Measurements from ENCODE around the gene SCP2.
A peak's percentile ranks its signal among the peaks of the same experiment; 100 is the strongest.

Gene SCP2

DNA sequence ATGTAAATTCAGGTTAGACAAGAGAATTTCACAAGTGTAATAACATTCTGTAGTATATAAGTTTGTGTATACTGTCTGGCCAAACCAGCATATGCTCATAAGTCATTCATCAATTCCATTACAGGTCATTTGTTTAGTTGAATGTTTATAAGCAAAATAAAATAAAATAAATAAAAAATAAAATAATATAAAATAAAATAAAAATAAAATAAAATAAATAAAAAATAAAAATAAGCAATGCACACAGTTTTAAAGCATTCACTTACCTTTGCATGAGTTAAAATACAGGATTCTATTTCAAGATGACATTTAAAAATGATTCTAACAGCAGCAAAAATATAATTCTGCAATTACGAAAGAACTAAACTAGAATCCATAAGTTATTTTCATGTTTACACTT, 144.8 kb downstream of the SCP2 start:
- H3K27me3 ChIP-seq (ENCODE audit: insufficient read depth, low read depth, severe bottlenecking) = no peaks in the 10 kb centered on the region
- no peak overlapping the region for H3K4me3 ChIP-seq (ENCODE audit: low read depth, low read length)
- H3K9me3 ChIP-seq (ENCODE audit: severe bottlenecking) = no peaks in the 10 kb centered on the region
- H3K36me3 ChIP-seq = no peaks in the 10 kb centered on the region
- TF ChIP-seq, protein P1, sequence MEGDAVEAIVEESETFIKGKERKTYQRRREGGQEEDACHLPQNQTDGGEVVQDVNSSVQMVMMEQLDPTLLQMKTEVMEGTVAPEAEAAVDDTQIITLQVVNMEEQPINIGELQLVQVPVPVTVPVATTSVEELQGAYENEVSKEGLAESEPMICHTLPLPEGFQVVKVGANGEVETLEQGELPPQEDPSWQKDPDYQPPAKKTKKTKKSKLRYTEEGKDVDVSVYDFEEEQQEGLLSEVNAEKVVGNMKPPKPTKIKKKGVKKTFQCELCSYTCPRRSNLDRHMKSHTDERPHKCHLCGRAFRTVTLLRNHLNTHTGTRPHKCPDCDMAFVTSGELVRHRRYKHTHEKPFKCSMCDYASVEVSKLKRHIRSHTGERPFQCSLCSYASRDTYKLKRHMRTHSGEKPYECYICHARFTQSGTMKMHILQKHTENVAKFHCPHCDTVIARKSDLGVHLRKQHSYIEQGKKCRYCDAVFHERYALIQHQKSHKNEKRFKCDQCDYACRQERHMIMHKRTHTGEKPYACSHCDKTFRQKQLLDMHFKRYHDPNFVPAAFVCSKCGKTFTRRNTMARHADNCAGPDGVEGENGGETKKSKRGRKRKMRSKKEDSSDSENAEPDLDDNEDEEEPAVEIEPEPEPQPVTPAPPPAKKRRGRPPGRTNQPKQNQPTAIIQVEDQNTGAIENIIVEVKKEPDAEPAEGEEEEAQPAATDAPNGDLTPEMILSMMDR (IDR thresholded peaks at IDR 0.05; ENCODE audit: low read depth, low read length) = no peak
- no peak overlapping the region for H3K27ac ChIP-seq
- DNase-seq = no peak

DNA sequence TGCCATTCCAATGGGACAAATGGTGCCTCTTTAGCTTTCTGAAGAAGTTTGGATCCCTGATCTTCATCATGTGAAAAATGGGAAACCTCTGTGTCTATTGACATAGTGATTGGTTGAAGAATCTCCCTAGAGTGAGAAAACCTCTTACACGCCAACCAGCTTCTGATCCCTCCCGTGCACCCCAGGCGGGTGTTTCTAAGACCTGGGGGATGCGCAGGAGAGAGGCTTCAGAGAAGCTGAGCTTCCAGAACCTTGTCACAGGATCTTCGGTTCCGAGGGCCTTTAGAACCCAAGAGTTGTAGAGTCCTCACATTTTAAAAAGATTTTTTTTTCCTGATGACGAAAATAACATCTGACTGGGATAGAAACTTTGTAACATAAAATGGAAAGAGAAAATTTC, 146.2 kb downstream of the SCP2 start:
- DNase-seq = peak; percentile 4
- Histone ChIP-seq H3K27me3 (ENCODE audit: insufficient read depth, low read depth, severe bottlenecking) (no peaks in the 10 kb centered on the region), H3K4me3 (ENCODE audit: low read depth, low read length) (no peak overlapping the region), H3K36me3 (no peaks in the 10 kb centered on the region), H3K27ac (peak overlapping the region; percentile 81), H3K9me3 (ENCODE audit: severe bottlenecking) (no peaks in the 10 kb centered on the region)
- TF ChIP-seq, protein P1 (IDR thresholded peaks at IDR 0.05; ENCODE audit: low read depth, low read length) = no peak

DNA sequence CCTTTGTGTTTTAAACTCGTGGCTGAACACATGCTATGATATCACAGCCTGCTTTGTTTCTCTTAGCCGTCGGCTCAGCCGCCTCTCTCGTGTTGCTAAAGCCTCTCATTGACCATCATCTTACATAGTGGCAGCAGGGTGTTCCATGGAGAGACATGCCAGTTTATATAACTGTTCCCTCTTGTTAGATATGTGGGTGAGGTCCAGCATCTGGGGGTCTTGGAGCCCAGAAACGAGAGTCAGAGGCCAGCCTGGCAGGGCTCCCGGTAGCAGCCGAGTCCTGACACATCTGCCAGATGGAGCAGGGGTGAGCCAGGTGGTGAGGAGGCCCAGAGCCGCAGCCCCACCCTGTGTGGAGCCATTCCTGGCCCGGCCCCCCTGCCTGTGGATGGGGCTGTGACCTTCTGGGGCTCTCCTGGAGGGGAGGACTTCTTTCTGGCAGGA, 146.8 kb downstream of the SCP2 start:
- Histone ChIP-seq H3K27ac (peak overlapping the region; percentile 81), H3K36me3 (no peaks in the 10 kb centered on the region), H3K27me3 (ENCODE audit: insufficient read depth, low read depth, severe bottlenecking) (no peaks in the 10 kb centered on the region), H3K4me3 (ENCODE audit: low read depth, low read length) (no peak overlapping the region), H3K9me3 (ENCODE audit: severe bottlenecking) (no peaks in the 10 kb centered on the region)
- TF ChIP-seq, protein P1 (IDR thresholded peaks at IDR 0.05; ENCODE audit: low read depth, low read length) = no peak
- DNase-seq = peak; percentile 84

DNA sequence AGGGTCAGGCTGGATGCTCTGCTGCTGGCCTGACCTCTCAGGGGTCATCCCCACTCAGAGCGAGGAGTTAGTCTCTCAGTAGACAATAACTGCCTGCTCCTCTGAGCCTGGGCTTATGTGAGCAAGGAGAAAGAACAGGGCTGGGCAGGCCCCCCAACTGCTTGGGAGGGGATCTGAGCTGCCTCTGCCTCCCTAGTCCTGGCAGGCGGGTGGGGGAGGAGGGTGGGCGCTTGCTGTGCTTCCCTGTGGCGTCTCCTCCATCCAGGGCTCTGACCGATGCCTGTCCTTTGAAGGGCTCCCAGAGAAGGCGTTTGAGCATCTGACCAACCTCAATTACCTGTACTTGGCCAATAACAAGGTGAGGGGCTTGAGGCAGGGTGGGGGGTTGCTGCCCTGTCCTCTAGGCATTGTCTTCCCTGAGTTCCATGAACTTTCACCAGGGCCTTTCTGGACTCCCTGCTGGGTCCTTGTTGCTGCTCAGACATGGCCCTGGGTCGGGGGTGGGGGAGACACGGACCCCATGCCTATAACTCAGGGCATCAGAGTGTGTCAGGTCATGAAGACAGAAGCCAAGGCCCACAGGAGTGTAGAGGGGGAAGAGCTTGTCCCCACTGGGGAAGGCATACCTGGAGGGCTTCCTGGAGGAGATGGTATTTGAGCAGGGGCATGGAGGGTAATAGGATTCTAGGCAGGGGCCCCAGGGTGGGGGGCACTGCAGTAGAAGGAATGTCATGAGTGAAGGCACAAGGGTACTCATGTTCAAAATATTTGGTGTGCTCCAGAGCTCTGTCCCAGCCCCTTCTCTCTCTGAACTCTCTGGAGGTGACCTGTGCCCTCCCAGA, 147.5 kb downstream of the SCP2 start:
- H3K4me3 ChIP-seq (ENCODE audit: low read depth, low read length) = no peak overlapping the region
- TF ChIP-seq, protein P1 (IDR thresholded peaks at IDR 0.05; ENCODE audit: low read depth, low read length) = no peak
- H3K9me3 ChIP-seq (ENCODE audit: severe bottlenecking) = no peaks in the 10 kb centered on the region
- H3K36me3 ChIP-seq = no peaks in the 10 kb centered on the region
- no peak for DNase-seq
- H3K27me3 ChIP-seq (ENCODE audit: insufficient read depth, low read depth, severe bottlenecking) = no peaks in the 10 kb centered on the region
- H3K27ac ChIP-seq = peak overlapping the region; percentile 81

DNA sequence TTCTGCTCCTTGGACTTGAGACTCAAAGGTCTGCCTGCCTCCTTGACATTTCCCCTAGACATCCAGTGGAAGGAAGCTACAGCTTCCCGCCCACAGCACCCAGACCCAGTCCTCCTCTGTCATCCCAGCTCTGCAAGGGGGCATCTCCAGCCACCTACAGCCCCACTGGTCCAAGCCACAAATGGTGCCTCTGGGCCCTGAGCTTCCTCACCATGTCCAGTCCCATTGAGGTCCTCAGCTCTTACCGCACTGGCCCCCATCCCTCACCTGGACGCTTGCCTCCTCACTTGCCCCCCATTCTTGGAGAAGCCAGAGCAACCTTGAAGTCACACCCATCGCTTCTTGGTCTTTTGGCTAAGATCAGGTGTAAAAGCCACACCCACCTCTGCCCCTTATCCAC, 148.1 kb downstream of the SCP2 start:
- H3K4me3 ChIP-seq (ENCODE audit: low read depth, low read length) = no peak overlapping the region
- no peaks in the 10 kb centered on the region for H3K27me3 ChIP-seq (ENCODE audit: insufficient read depth, low read depth, severe bottlenecking)
- DNase-seq = no peak
- no peaks in the 10 kb centered on the region for H3K9me3 ChIP-seq (ENCODE audit: severe bottlenecking)
- H3K36me3 ChIP-seq = no peaks in the 10 kb centered on the region
- no peak overlapping the region for H3K27ac ChIP-seq
- TF ChIP-seq, protein P1 (IDR thresholded peaks at IDR 0.05; ENCODE audit: low read depth, low read length) = no peak

Measured in WERI-Rb-1 (cell line).